Measurements from ENCODE around the gene WIPI1.

WIPI1 gene

GRCh38 chr17:68435876-68436842 is 21.1 kb downstream of the WIPI1 start:
- Histone ChIP-seq H3K4me1 (ENCODE audit: control insufficient read depth, insufficient read depth, low read length) (peaks cover 9% of the 10 kb centered on the region), H3K27ac (ENCODE audit: low read length) (no peak overlapping the region)

GRCh38 chr17:68435361-68435760 is 21.9 kb downstream of the WIPI1 start:
- Histone ChIP-seq H3K9me3 (ENCODE audit: control insufficient read depth in 2 of 2, low read length in 2 of 2) (no peaks in the 10 kb centered on the region), H3K27ac (ENCODE audit: low read length) (no peak overlapping the region), H3K9ac (ENCODE audit: low read length in 2 of 2) (no peak overlapping the region), H3K36me3 (ENCODE audit: control insufficient read depth in 2 of 2, insufficient read depth in 2 of 2, low read length in 2 of 2) (peaks cover 38 to 47% of the 10 kb centered on the region in 2 donors), H3K4me1 (ENCODE audit: control insufficient read depth, insufficient read depth, low read length) (peaks cover 9% of the 10 kb centered on the region), H3K4me3 (ENCODE audit: low read length in 2 of 2) (no peak overlapping the region), H3K27me3 (ENCODE audit: control insufficient read depth in 1 of 2, insufficient read depth in 2 of 2, low read length in 2 of 2) (no peaks in the 10 kb centered on the region)

More at GRCh38 chr17:68435876-68436842, 21.1 kb downstream of the WIPI1 start:
- no peak overlapping the region for H3K4me3 ChIP-seq (ENCODE audit: low read length in 2 of 2)
- H3K27me3 ChIP-seq (ENCODE audit: control insufficient read depth in 1 of 2, insufficient read depth in 2 of 2, low read length in 2 of 2) = no peaks in the 10 kb centered on the region
- H3K9ac ChIP-seq (ENCODE audit: low read length in 2 of 2) = no peak overlapping the region
- H3K36me3 ChIP-seq (ENCODE audit: control insufficient read depth in 2 of 2, insufficient read depth in 2 of 2, low read length in 2 of 2) = peaks cover 32 to 39% of the 10 kb centered on the region in 2 donors
- no peaks in the 10 kb centered on the region for H3K9me3 ChIP-seq (ENCODE audit: control insufficient read depth in 2 of 2, low read length in 2 of 2)

GRCh38 chr17:68433911-68434508 is 23.3 kb downstream of the WIPI1 start:
- H3K27me3 ChIP-seq (ENCODE audit: control insufficient read depth in 1 of 2, insufficient read depth in 2 of 2, low read length in 2 of 2) = no peaks in the 10 kb centered on the region

GRCh38 chr17:68433211-68433610 is 24.1 kb downstream of the WIPI1 start:
- Histone ChIP-seq H3K27ac (ENCODE audit: low read length) (no peak overlapping the region), H3K9ac (ENCODE audit: low read length in 2 of 2) (no peak overlapping the region)

More at GRCh38 chr17:68433911-68434508, 23.3 kb downstream of the WIPI1 start:
- Histone ChIP-seq H3K9me3 (ENCODE audit: control insufficient read depth in 2 of 2, low read length in 2 of 2) (no peaks in the 10 kb centered on the region), H3K27ac (ENCODE audit: low read length) (no peak overlapping the region), H3K4me1 (ENCODE audit: control insufficient read depth, insufficient read depth, low read length) (peaks cover 9% of the 10 kb centered on the region), H3K4me3 (ENCODE audit: low read length in 2 of 2) (no peak overlapping the region), H3K9ac (ENCODE audit: low read length in 2 of 2) (no peak overlapping the region), H3K36me3 (ENCODE audit: control insufficient read depth in 2 of 2, insufficient read depth in 2 of 2, low read length in 2 of 2) (peaks cover 46 to 54% of the 10 kb centered on the region in 2 donors)

GRCh38 chr17:68432086-68432864 is 25.0 kb downstream of the WIPI1 start:
- Histone ChIP-seq H3K9ac (ENCODE audit: low read length in 2 of 2) (no peak overlapping the region), H3K4me3 (ENCODE audit: low read length in 2 of 2) (no peak overlapping the region), H3K27me3 (ENCODE audit: control insufficient read depth in 1 of 2, insufficient read depth in 2 of 2, low read length in 2 of 2) (no peaks in the 10 kb centered on the region), H3K27ac (ENCODE audit: low read length) (no peak overlapping the region), H3K4me1 (ENCODE audit: control insufficient read depth, insufficient read depth, low read length) (peaks cover 9% of the 10 kb centered on the region), H3K9me3 (ENCODE audit: control insufficient read depth in 2 of 2, low read length in 2 of 2) (no peaks in the 10 kb centered on the region), H3K36me3 (ENCODE audit: control insufficient read depth in 2 of 2, insufficient read depth in 2 of 2, low read length in 2 of 2) (peaks cover 54 to 63% of the 10 kb centered on the region in 2 donors)

More at GRCh38 chr17:68433211-68433610, 24.1 kb downstream of the WIPI1 start:
- H3K36me3 ChIP-seq (ENCODE audit: control insufficient read depth in 2 of 2, insufficient read depth in 2 of 2, low read length in 2 of 2) = peaks cover 52 to 62% of the 10 kb centered on the region in 2 donors
- H3K4me3 ChIP-seq (ENCODE audit: low read length in 2 of 2) = no peak overlapping the region
- no peaks in the 10 kb centered on the region for H3K27me3 ChIP-seq (ENCODE audit: control insufficient read depth in 1 of 2, insufficient read depth in 2 of 2, low read length in 2 of 2)
- H3K9me3 ChIP-seq (ENCODE audit: control insufficient read depth in 2 of 2, low read length in 2 of 2) = no peaks in the 10 kb centered on the region
- H3K4me1 ChIP-seq (ENCODE audit: control insufficient read depth, insufficient read depth, low read length) = peaks cover 9% of the 10 kb centered on the region

GRCh38 chr17:68431661-68432071 is 25.6 kb downstream of the WIPI1 start:
- Histone ChIP-seq H3K27ac (ENCODE audit: low read length) (no peak overlapping the region), H3K36me3 (ENCODE audit: control insufficient read depth in 2 of 2, insufficient read depth in 2 of 2, low read length in 2 of 2) (peaks cover 54 to 66% of the 10 kb centered on the region in 2 donors), H3K9me3 (ENCODE audit: control insufficient read depth in 2 of 2, low read length in 2 of 2) (no peaks in the 10 kb centered on the region), H3K27me3 (ENCODE audit: control insufficient read depth in 1 of 2, insufficient read depth in 2 of 2, low read length in 2 of 2) (no peaks in the 10 kb centered on the region), H3K4me1 (ENCODE audit: control insufficient read depth, insufficient read depth, low read length) (peaks cover 9% of the 10 kb centered on the region), H3K4me3 (ENCODE audit: low read length in 2 of 2) (no peak overlapping the region), H3K9ac (ENCODE audit: low read length in 2 of 2) (no peak overlapping the region)

GRCh38 chr17:68431045-68431608 is 26.2 kb downstream of the WIPI1 start:
- H3K36me3 ChIP-seq (ENCODE audit: control insufficient read depth in 2 of 2, insufficient read depth in 2 of 2, low read length in 2 of 2) = peaks cover 54 to 67% of the 10 kb centered on the region in 2 donors
- no peak overlapping the region for H3K9ac ChIP-seq (ENCODE audit: low read length in 2 of 2)
- no peak overlapping the region for H3K4me3 ChIP-seq (ENCODE audit: low read length in 2 of 2)
- no peaks in the 10 kb centered on the region for H3K27me3 ChIP-seq (ENCODE audit: control insufficient read depth in 1 of 2, insufficient read depth in 2 of 2, low read length in 2 of 2)
- H3K27ac ChIP-seq (ENCODE audit: low read length) = no peak overlapping the region
- H3K4me1 ChIP-seq (ENCODE audit: control insufficient read depth, insufficient read depth, low read length) = peaks cover 4% of the 10 kb centered on the region
- no peaks in the 10 kb centered on the region for H3K9me3 ChIP-seq (ENCODE audit: control insufficient read depth in 2 of 2, low read length in 2 of 2)

- H3K27ac ChIP-seq (ENCODE audit: low read length) = no peak overlapping the region
- peaks cover 45 to 67% of the 10 kb centered on the region in 2 donors for H3K36me3 ChIP-seq (ENCODE audit: control insufficient read depth in 2 of 2, insufficient read depth in 2 of 2, low read length in 2 of 2)
- no peak overlapping the region for H3K4me3 ChIP-seq (ENCODE audit: low read length in 2 of 2)
- no peaks in the 10 kb centered on the region for H3K27me3 ChIP-seq (ENCODE audit: control insufficient read depth in 1 of 2, insufficient read depth in 2 of 2, low read length in 2 of 2)
- no peaks in the 10 kb centered on the region for H3K4me1 ChIP-seq (ENCODE audit: control insufficient read depth, insufficient read depth, low read length)
- H3K9me3 ChIP-seq (ENCODE audit: control insufficient read depth in 2 of 2, low read length in 2 of 2) = no peaks in the 10 kb centered on the region
- no peak overlapping the region for H3K9ac ChIP-seq (ENCODE audit: low read length in 2 of 2)
These were observed 27.4 kb downstream of the WIPI1 start for GRCh38 chr17:68429881-68430280.

- Histone ChIP-seq H3K9me3 (ENCODE audit: control insufficient read depth in 2 of 2, low read length in 2 of 2) (no peaks in the 10 kb centered on the region), H3K9ac (ENCODE audit: low read length in 2 of 2) (no peak overlapping the region), H3K27me3 (ENCODE audit: control insufficient read depth in 1 of 2, insufficient read depth in 2 of 2, low read length in 2 of 2) (no peaks in the 10 kb centered on the region), H3K27ac (ENCODE audit: low read length) (no peak overlapping the region), H3K36me3 (ENCODE audit: control insufficient read depth in 2 of 2, insufficient read depth in 2 of 2, low read length in 2 of 2) (peaks cover 36 to 60% of the 10 kb centered on the region in 2 donors), H3K4me1 (ENCODE audit: control insufficient read depth, insufficient read depth, low read length) (no peaks in the 10 kb centered on the region), H3K4me3 (ENCODE audit: low read length in 2 of 2) (no peak overlapping the region)
These were observed 28.7 kb downstream of the WIPI1 start for GRCh38 chr17:68428498-68429172.

- Histone ChIP-seq H3K9ac (ENCODE audit: low read length in 2 of 2) (no peak overlapping the region), H3K4me1 (ENCODE audit: control insufficient read depth, insufficient read depth, low read length) (no peaks in the 10 kb centered on the region), H3K36me3 (ENCODE audit: control insufficient read depth in 2 of 2, insufficient read depth in 2 of 2, low read length in 2 of 2) (peaks cover 35 to 59% of the 10 kb centered on the region in 2 donors), H3K9me3 (ENCODE audit: control insufficient read depth in 2 of 2, low read length in 2 of 2) (no peaks in the 10 kb centered on the region), H3K27me3 (ENCODE audit: control insufficient read depth in 1 of 2, insufficient read depth in 2 of 2, low read length in 2 of 2) (no peaks in the 10 kb centered on the region), H3K27ac (ENCODE audit: low read length) (no peak overlapping the region), H3K4me3 (ENCODE audit: low read length in 2 of 2) (no peak overlapping the region)
These were observed 29.7 kb downstream of the WIPI1 start for GRCh38 chr17:68427575-68427974.

Measured in stomach smooth muscle (tissue), 2 donors.